Neural progenitor cell (in vitro differentiated cells): ENCODE measurements around the gene RNF32. TPM values are rescaled to one million over a fixed set of nuclear protein-coding genes. Genes with fewer than 3 reads are reported as not detected.

ENCODE experiments used
- DNase-seq: peaks from one replicate; pipeline ENCODE4 v3.0.0-alpha.2; 2016; ENCODE audit warnings: low spot score
- H2AFZ ChIP-seq: fragments of 200-600 bp; sonication (generic); replicated peaks from 2 replicates; pipeline ENCODE4 v1.6.1; 2016; ENCODE audit warnings: antibody characterized with exemption
- H3F3A ChIP-seq: fragments of 200-600 bp; sonication (generic); 2 replicates; pipeline ENCODE4 v1.6.1; 2016; ENCODE audit warnings: antibody characterized with exemption, low read depth
- H3K27ac ChIP-seq: fragments of 200-600 bp; sonication (generic); 2 replicates; pipeline ENCODE4 v1.5.1; 2016; ENCODE audit warnings: mild to moderate bottlenecking
- H3K27me3 ChIP-seq: fragments of 200-600 bp; sonication (generic); 2 replicates; pipeline ENCODE4 v1.6.1; 2016; ENCODE audit warnings: mild to moderate bottlenecking, moderate library complexity
- H3K36me3 ChIP-seq: fragments of 200-600 bp; sonication (generic); 2 replicates; pipeline ENCODE4 v1.5.1; 2016
- H3K4me1 ChIP-seq: fragments of 200-600 bp; sonication (generic); 2 replicates; pipeline ENCODE4 v1.6.1; 2016; ENCODE audit warnings: mixed run types
- H3K4me2 ChIP-seq: fragments of 200-600 bp; sonication (generic); 2 replicates; pipeline ENCODE4 v1.6.1; 2016
- H3K4me3 ChIP-seq: fragments of 200-600 bp; sonication (generic); 2 replicates; pipeline ENCODE4 v1.5.1; 2016
- H3K79me2 ChIP-seq: fragments of 200-600 bp; sonication (generic); 2 replicates; pipeline ENCODE4 v1.6.1; 2016; ENCODE audit warnings: low read depth
- H3K9ac ChIP-seq: fragments of 200-600 bp; sonication (generic); 2 replicates; pipeline ENCODE4 v1.6.1; 2016
- H3K9me3 ChIP-seq: fragments of 200-600 bp; sonication (generic); 2 replicates; pipeline ENCODE4 v1.5.1; 2016; ENCODE audit warnings: low read depth
- H4K20me1 ChIP-seq: fragments of 200-600 bp; sonication (generic); 2 replicates; pipeline ENCODE4 v1.6.1; 2016; ENCODE audit warnings: low read depth
- H3K27ac Mint-ChIP-seq: 3 replicates; pipeline ENCODE4 v1.8.0; 2021; ENCODE audit warnings: mixed read lengths
- H3K27me3 Mint-ChIP-seq: 2 replicates; pipeline ENCODE4 v1.8.0; 2022; ENCODE audit warnings: low read depth, mild to moderate bottlenecking, inconsistent platforms, moderate library complexity, mixed read lengths; ENCODE audit not compliant: insufficient read depth
- H3K36me3 Mint-ChIP-seq: 3 replicates; pipeline ENCODE4 v1.8.0; 2021; ENCODE audit warnings: mixed read lengths
- H3K4me1 Mint-ChIP-seq: 3 replicates; pipeline ENCODE4 v1.8.0; 2021; ENCODE audit warnings: mixed read lengths
- H3K4me3 Mint-ChIP-seq: 3 replicates; pipeline ENCODE4 v1.8.0; 2021; ENCODE audit warnings: mild to moderate bottlenecking, moderate library complexity, mixed read lengths
- H3K9me3 Mint-ChIP-seq: 3 replicates; pipeline ENCODE4 v1.8.0; 2020; ENCODE audit warnings: mixed read lengths
- EZH2 ChIP-seq: fragments of 200-600 bp; sonication (generic); IDR thresholded peaks from 2 replicates; pipeline ENCODE4 v1.6.1; 2017; ENCODE audit warnings: antibody characterized with exemption, mild to moderate bottlenecking, moderate library complexity
- EZH2phosphoT487 ChIP-seq: fragments of 200-600 bp; sonication (generic); IDR thresholded peaks from 2 replicates; pipeline ENCODE4 v1.6.1; 2017; ENCODE audit warnings: antibody characterized with exemption
- total RNA-seq: library from RNA; depleted of rRNA; stranded (reverse); fragments of >200 nt; gene quantifications from 2 replicates; pipeline ENCODE4 v1.2.3, GENCODE V29; 2015; ENCODE audit warnings: low replicate concordance
- TF ChIP-seq, protein P1 (sequence below): fragments of 200-600 bp; sonication (generic); IDR thresholded peaks from 2 replicates; pipeline ENCODE4 v1.5.1; 2017; ENCODE audit warnings: antibody characterized with exemption, mild to moderate bottlenecking

Gene RNF32
- total RNA-seq, 1 donor from 2014 or later: 3.0 TPM

DNA sequence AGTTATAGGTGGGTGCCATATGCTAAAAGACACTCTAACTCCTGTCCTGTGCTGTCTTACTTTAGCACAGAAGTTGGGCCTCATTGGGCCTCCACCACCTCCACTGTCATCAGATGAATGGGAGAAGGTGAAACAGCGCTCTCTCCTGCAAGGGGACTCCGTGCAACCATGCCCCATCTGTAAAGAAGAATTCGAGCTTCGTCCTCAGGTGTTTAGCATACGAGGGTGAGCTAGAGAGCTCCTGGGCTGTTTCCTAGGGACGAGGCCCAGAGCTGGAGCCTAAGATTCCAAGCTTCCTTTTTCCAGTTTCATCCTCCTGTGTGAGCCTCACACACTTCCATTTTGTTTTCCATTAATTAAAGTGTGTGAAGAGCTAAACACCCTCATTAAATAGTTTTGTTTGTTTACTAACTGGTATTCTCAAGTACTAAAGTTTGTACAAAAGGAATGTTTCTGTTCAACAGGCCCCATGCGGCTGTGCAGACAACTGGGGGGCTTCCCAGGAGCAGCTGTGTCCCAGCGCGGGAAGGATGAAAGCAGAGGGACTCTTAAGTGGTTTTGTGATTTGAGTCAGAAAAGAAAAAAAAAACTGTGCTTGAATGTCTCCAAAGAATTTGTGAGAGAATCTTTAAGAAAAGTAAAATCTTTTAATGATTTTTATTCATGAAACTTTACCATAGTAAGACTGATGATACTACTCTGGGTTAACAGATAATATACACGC is 14.1 kb downstream of the RNF32 start:
- DNase-seq: peak; percentile 58
- Histone ChIP-seq H3K27me3 (no peaks in the 10 kb centered on the region), H3K9me3 (no peaks in the 10 kb centered on the region), H3K79me2 (no peaks in the 10 kb centered on the region), H3F3A (peaks cover 25% of the 10 kb centered on the region), H3K9ac (no peak overlapping the region), H3K27ac (peak overlapping the region; percentile 94), H3K4me3 (no peak overlapping the region), H3K4me1 (peaks cover 37% of the 10 kb centered on the region), H2AFZ (peak overlapping the region; percentile 82), H3K4me2 (peak overlapping the region; percentile 41), H4K20me1 (no peaks in the 10 kb centered on the region), H3K36me3 (no peaks in the 10 kb centered on the region)
- Mint-ChIP-seq H3K27ac (no peak overlapping the region), H3K4me3 (no peak overlapping the region), H3K9me3 (peaks cover 2% of the 10 kb centered on the region), H3K4me1 (no peaks in the 10 kb centered on the region), H3K27me3 (no peaks in the 10 kb centered on the region), H3K36me3 (peaks cover 2% of the 10 kb centered on the region)
- TF ChIP-seq EZH2: no peak
- TF ChIP-seq, protein P1, sequence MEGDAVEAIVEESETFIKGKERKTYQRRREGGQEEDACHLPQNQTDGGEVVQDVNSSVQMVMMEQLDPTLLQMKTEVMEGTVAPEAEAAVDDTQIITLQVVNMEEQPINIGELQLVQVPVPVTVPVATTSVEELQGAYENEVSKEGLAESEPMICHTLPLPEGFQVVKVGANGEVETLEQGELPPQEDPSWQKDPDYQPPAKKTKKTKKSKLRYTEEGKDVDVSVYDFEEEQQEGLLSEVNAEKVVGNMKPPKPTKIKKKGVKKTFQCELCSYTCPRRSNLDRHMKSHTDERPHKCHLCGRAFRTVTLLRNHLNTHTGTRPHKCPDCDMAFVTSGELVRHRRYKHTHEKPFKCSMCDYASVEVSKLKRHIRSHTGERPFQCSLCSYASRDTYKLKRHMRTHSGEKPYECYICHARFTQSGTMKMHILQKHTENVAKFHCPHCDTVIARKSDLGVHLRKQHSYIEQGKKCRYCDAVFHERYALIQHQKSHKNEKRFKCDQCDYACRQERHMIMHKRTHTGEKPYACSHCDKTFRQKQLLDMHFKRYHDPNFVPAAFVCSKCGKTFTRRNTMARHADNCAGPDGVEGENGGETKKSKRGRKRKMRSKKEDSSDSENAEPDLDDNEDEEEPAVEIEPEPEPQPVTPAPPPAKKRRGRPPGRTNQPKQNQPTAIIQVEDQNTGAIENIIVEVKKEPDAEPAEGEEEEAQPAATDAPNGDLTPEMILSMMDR: no peak
- TF ChIP-seq EZH2phosphoT487: no peak

DNA sequence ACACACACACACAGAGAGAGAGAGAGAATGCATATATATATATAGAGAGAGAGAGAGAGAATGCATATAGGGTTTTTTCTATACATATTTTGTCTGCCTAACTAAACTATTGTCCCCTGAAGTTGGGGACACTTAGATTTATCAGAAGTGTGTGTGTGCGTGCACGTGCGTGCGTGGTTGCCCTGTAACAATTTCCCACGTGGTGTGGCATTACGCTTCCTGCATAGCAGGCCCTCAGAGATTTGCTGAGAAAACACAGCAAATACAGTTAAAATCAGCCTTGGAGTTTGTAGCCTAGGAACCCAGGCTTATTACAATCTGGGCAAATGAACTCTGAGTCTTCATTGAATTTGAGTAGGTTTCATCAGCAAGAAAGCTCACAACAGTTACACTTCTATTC is 14.7 kb downstream of the RNF32 start:
- Histone ChIP-seq H2AFZ (no peak overlapping the region), H3K36me3 (no peaks in the 10 kb centered on the region), H3K9ac (no peak overlapping the region), H3K79me2 (no peaks in the 10 kb centered on the region), H3K9me3 (no peaks in the 10 kb centered on the region), H3K27me3 (no peaks in the 10 kb centered on the region), H3K4me1 (peaks cover 34% of the 10 kb centered on the region), H3F3A (peaks cover 25% of the 10 kb centered on the region), H3K4me2 (no peak overlapping the region), H3K27ac (peak overlapping the region; percentile 94), H4K20me1 (no peaks in the 10 kb centered on the region), H3K4me3 (no peak overlapping the region)
- Mint-ChIP-seq H3K4me3 (no peak overlapping the region), H3K27ac (no peak overlapping the region), H3K36me3 (no peaks in the 10 kb centered on the region), H3K4me1 (no peaks in the 10 kb centered on the region), H3K27me3 (no peaks in the 10 kb centered on the region), H3K9me3 (peaks cover 2% of the 10 kb centered on the region)
- TF ChIP-seq, protein P1: no peak
- TF ChIP-seq EZH2 (no peak), EZH2phosphoT487 (no peak)
- no peak for DNase-seq

DNA sequence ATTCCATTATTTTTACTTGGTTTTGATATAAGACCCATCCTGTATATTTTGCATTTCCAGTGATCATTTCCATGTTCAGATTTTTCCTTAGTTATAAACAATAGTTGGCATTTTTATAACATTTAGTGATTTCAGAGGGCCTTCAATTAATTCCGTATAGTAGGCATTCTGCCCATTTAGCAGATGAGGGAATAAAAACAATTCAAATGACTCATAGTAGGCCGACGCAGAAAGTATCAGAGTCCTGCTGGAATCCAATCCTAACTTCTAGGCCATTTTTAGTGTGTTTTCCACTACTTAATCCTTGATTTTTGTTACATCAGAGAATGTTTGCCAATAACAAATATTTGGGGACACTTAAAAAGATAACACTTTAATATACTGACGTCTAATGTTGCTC is 15.4 kb downstream of the RNF32 start:
- Mint-ChIP-seq H3K27ac (no peak overlapping the region), H3K4me3 (no peak overlapping the region), H3K36me3 (no peaks in the 10 kb centered on the region), H3K27me3 (no peaks in the 10 kb centered on the region), H3K9me3 (no peaks in the 10 kb centered on the region), H3K4me1 (no peaks in the 10 kb centered on the region)
- Histone ChIP-seq H3K9ac (no peak overlapping the region), H3K27me3 (no peaks in the 10 kb centered on the region), H3F3A (peaks cover 25% of the 10 kb centered on the region), H3K27ac (peak overlapping the region; percentile 90), H3K4me3 (no peak overlapping the region), H4K20me1 (no peaks in the 10 kb centered on the region), H3K36me3 (no peaks in the 10 kb centered on the region), H3K79me2 (no peaks in the 10 kb centered on the region), H3K9me3 (no peaks in the 10 kb centered on the region), H3K4me1 (peaks cover 34% of the 10 kb centered on the region), H2AFZ (no peak overlapping the region), H3K4me2 (peak overlapping the region; percentile 7)
- TF ChIP-seq EZH2: no peak
- TF ChIP-seq, protein P1: no peak
- DNase-seq: no peak
